Fibroblast of pulmonary artery (primary cell): Measurements from ENCODE around the gene FAM193B.

Experiments
- DNase-seq: peaks from one replicate; pipeline ENCODE4 v3.0.0-alpha.2; 2010; ENCODE audit warnings: low read depth
- H3K4me3 ChIP-seq: replicated peaks from 2 replicates; pipeline ENCODE4 v1.5.1; 2011; ENCODE audit warnings: low read depth, mild to moderate bottlenecking, control low read depth, low read length, moderate library complexity
- CTCF ChIP-seq: IDR thresholded peaks from 2 replicates; pipeline ENCODE4 v1.5.1; 2011; ENCODE audit warnings: mild to moderate bottlenecking, control low read depth, low read length, inconsistent platforms; ENCODE audit errors: missing control alignments

Gene FAM193B

GRCh38 chr5:177511796-177512675, 42.3 kb downstream of the FAM193B start:
- H3K4me3 ChIP-seq, result no peak overlapping the region
- TF ChIP-seq CTCF, result no peak
- DNase-seq, result no peak

- no peak for DNase-seq
- H3K4me3 ChIP-seq, result no peak overlapping the region
- TF ChIP-seq CTCF, result no peak
These were observed 43.2 kb downstream of the FAM193B start for GRCh38 chr5:177511181-177511580.

- no peak overlapping the region for H3K4me3 ChIP-seq
- TF ChIP-seq CTCF, result no peak
These were observed 43.8 kb downstream of the FAM193B start for GRCh38 chr5:177510567-177511053.

GRCh38 chr5:177509991-177510566, 44.3 kb downstream of the FAM193B start:
- no peak for TF ChIP-seq CTCF
- DNase-seq, result no peak
- no peak overlapping the region for H3K4me3 ChIP-seq

More at GRCh38 chr5:177510567-177511053, 43.8 kb downstream of the FAM193B start:
- no peak for DNase-seq

- no peak for DNase-seq
- H3K4me3 ChIP-seq, result no peak within 1 kb of the TSS
- TF ChIP-seq CTCF, result no peak
These were observed 44.9 kb downstream of the FAM193B start, which contains the start of gene DOK3 for GRCh38 chr5:177509381-177509951. Gene DOK3 (minus strand): TSS chr5:177509826. CDS start chr5:177509540, 286 bp downstream.

- no peak for TF ChIP-seq CTCF
- no peak overlapping the region for H3K4me3 ChIP-seq
- DNase-seq, result no peak
These were observed 45.5 kb downstream of the FAM193B start for GRCh38 chr5:177508837-177509236.
